OCI-LY7 (cell line): ENCODE results near the gene TULP1. TPM values are rescaled to one million over a fixed set of nuclear protein-coding genes. Genes with fewer than 3 reads are reported as not detected.

ENCODE experiments used
- BruUV-seq: library from RNA; stranded (reverse); fragments of 400-500 nt; replicated peaks from 2 replicates; lab custom pipeline; 2021; lab: Mats Ljungman, UMichigan
- CTCF ChIA-PET: fragments of 300-600 bp; sonication (Branson Sonifier 250); formaldehyde crosslinking; loops from one replicate; lab custom pipeline; 2022; ENCODE audit warnings: antibody characterized with exemption; ENCODE audit not compliant: unreplicated experiment; lab: Charles Lee
- POLR2A ChIA-PET: fragments of 300-600 bp; sonication (Branson Sonifier 250); formaldehyde crosslinking; loops from one replicate; lab custom pipeline; 2022; ENCODE audit warnings: antibody characterized with exemption; lab: Charles Lee
- DNase-seq: peaks from one replicate; pipeline ENCODE4 v3.0.0-alpha.2; 2015; ENCODE audit warnings: low spot score
- H2AFZ ChIP-seq: fragments of 200-600 bp; sonication (generic), shearing (Covaris generic); 2 replicates; pipeline ENCODE4 v1.6.1; 2014; ENCODE audit warnings: mild to moderate bottlenecking, antibody characterized with exemption, low read length, moderate library complexity
- H3K27ac ChIP-seq: fragments of 200-600 bp; sonication (generic); 2 replicates; pipeline ENCODE4 v1.5.1; 2014; ENCODE audit warnings: mixed run types, low read depth, mild to moderate bottlenecking, moderate library complexity, low read length, inconsistent platforms; ENCODE audit not compliant: poor library complexity, severe bottlenecking
- H3K36me3 ChIP-seq: fragments of 200-600 bp; sonication (generic); 2 replicates; pipeline ENCODE4 v1.6.1; 2014; ENCODE audit warnings: mild to moderate bottlenecking, antibody characterized with exemption, low read length, moderate library complexity, mixed read lengths; ENCODE audit not compliant: insufficient read depth
- H3K4me1 ChIP-seq: fragments of 200-600 bp; sonication (generic); 2 replicates; pipeline ENCODE4 v1.5.1; 2014; ENCODE audit warnings: mild to moderate bottlenecking, low read length; ENCODE audit not compliant: insufficient read depth, poor library complexity, severe bottlenecking
- H3K4me2 ChIP-seq: fragments of 200-600 bp; sonication (generic); 2 replicates; pipeline ENCODE4 v1.6.1; 2014; ENCODE audit warnings: mild to moderate bottlenecking, low read length
- H3K4me3 ChIP-seq: fragments of 200-600 bp; sonication (generic); 2 replicates; pipeline ENCODE4 v1.5.1; 2014; ENCODE audit warnings: mild to moderate bottlenecking, low read depth, low read length; ENCODE audit not compliant: poor library complexity, severe bottlenecking
- H3K79me2 ChIP-seq: fragments of 200-600 bp; sonication (generic); 2 replicates; pipeline ENCODE4 v1.6.1; 2016; ENCODE audit warnings: low read depth, mild to moderate bottlenecking, low read length, moderate library complexity, mixed read lengths; ENCODE audit not compliant: insufficient read depth
- H3K9me2 ChIP-seq: fragments of 200-600 bp; sonication (generic); 2 replicates; pipeline ENCODE4 v1.6.1; 2016; ENCODE audit warnings: mild to moderate bottlenecking, low read length, mixed read lengths; ENCODE audit not compliant: insufficient read depth
- H3K9me3 ChIP-seq: fragments of 200-600 bp; sonication (generic); 2 replicates; pipeline ENCODE4 v1.6.1; 2014; ENCODE audit warnings: mild to moderate bottlenecking, mixed run types, low read length, mixed read lengths
- H4K20me1 ChIP-seq: fragments of 200-600 bp; sonication (generic); 2 replicates; pipeline ENCODE4 v1.6.1; 2014; ENCODE audit warnings: mild to moderate bottlenecking, antibody characterized with exemption, low read length, moderate library complexity, mixed read lengths; ENCODE audit not compliant: insufficient read depth
- CTCF ChIP-seq: fragments of 200-600 bp; sonication (generic); conservative IDR thresholded peaks from 2 replicates; pipeline ENCODE4 v1.5.1; 2014; ENCODE audit warnings: mild to moderate bottlenecking, antibody characterized with exemption, low read length, moderate library complexity, mixed read lengths
- EZH2phosphoT487 ChIP-seq: fragments of 200-600 bp; sonication (generic); IDR thresholded peaks from 2 replicates; pipeline ENCODE4 v1.6.1; 2018; ENCODE audit warnings: low read depth, borderline replicate concordance, mild to moderate bottlenecking, mixed run types, antibody characterized with exemption, low read length, moderate library complexity, mixed read lengths
- intact Hi-C: fragments of 100-400 bp; cut with micrococcal nuclease; formaldehyde crosslinking; loops from one replicate; pipeline ENCODE4 v1.10.0; 2022; ENCODE audit not compliant: unreplicated experiment
- total RNA-seq, 2 experiments: library from RNA; depleted of rRNA in 1 of 2; stranded (reverse); fragments of >200 nt in 1 of 2; shearing (Covaris generic) in 1 of 2; gene quantifications; 2 replicates each; pipeline ENCODE4 v1.2.3, GENCODE V29; 2014 to 2022

TULP1 gene
- total RNA-seq, 2 experiments from 2014 or later = not detected

- CTCF ChIA-PET = no interaction called here
- Histone ChIP-seq H3K4me1 (peaks cover 14% of the 10 kb centered on the region), H3K4me2 (no peak overlapping the region), H2AFZ (no peak overlapping the region), H4K20me1 (no peaks in the 10 kb centered on the region), H3K79me2 (no peaks in the 10 kb centered on the region), H3K27ac (no peak overlapping the region), H3K36me3 (no peaks in the 10 kb centered on the region), H3K9me2 (no peaks in the 10 kb centered on the region), H3K9me3 (no peaks in the 10 kb centered on the region), H3K4me3 (no peak overlapping the region)
- TF ChIP-seq EZH2phosphoT487 = no peak
- no peak for TF ChIP-seq CTCF
- intact Hi-C loops = no loop called here
- DNase-seq = no peak
- POLR2A ChIA-PET = no interaction called here
- BruUV-seq = no TSS peak
These were observed 19.3 kb downstream of the TULP1 start for GRCh38 chr6:35493307-35493983.

- Histone ChIP-seq H3K4me2 (no peak overlapping the region), H4K20me1 (no peaks in the 10 kb centered on the region), H3K9me3 (no peaks in the 10 kb centered on the region), H3K4me3 (no peak overlapping the region), H3K27ac (no peak overlapping the region), H3K9me2 (no peaks in the 10 kb centered on the region), H3K79me2 (no peaks in the 10 kb centered on the region), H2AFZ (no peak overlapping the region), H3K36me3 (no peaks in the 10 kb centered on the region), H3K4me1 (peaks cover 13% of the 10 kb centered on the region)
- CTCF ChIA-PET = no interaction called here
- BruUV-seq = no TSS peak
- intact Hi-C loops = no loop called here
- DNase-seq = no peak
- TF ChIP-seq EZH2phosphoT487 = no peak
- POLR2A ChIA-PET = no interaction called here
These were observed 19.8 kb downstream of the TULP1 start for GRCh38 chr6:35492974-35493284.

GRCh38 chr6:35492258-35492973 is 20.3 kb downstream of the TULP1 start:
- H3K4me1 ChIP-seq = peaks cover 8% of the 10 kb centered on the region
- POLR2A ChIA-PET = interaction anchor here (0.5 kb wide), 1 partner anchor 19 kb away, joined by 3 read pairs; no protein-coding TSS in a partner anchor
- DNase-seq = no peak

More at GRCh38 chr6:35492258-35492973, 20.3 kb downstream of the TULP1 start:
- CTCF ChIA-PET = no interaction called here
- BruUV-seq = no TSS peak
- no peaks in the 10 kb centered on the region for H3K9me3 ChIP-seq
- intact Hi-C loops = no loop called here
- no peaks in the 10 kb centered on the region for H3K79me2 ChIP-seq
- no peak overlapping the region for H3K4me2 ChIP-seq
- no peaks in the 10 kb centered on the region for H3K9me2 ChIP-seq
- H3K36me3 ChIP-seq = no peaks in the 10 kb centered on the region
- H4K20me1 ChIP-seq = no peaks in the 10 kb centered on the region
- no peak overlapping the region for H2AFZ ChIP-seq
- no peak overlapping the region for H3K27ac ChIP-seq
- no peak overlapping the region for H3K4me3 ChIP-seq
- TF ChIP-seq CTCF (no peak), EZH2phosphoT487 (no peak)
